Esophagus muscularis mucosa (tissue), 4 donors: ENCODE results near the gene USP6.

Experiments used
- CTCF ChIP-seq, 3 experiments: fragments of 200-600 bp in 2 of 3; fragments of 450-650 bp in 1 of 3; sonication (generic) in 2 of 3; IDR thresholded peaks; one replicate each; pipeline ENCODE4 v1.5.1; 2017 to 2019; ENCODE audit warnings: antibody characterized with exemption in 3 of 3, mild to moderate bottlenecking in 2 of 3, moderate library complexity in 1 of 3
- EP300 ChIP-seq: sonication (generic); formaldehyde crosslinking; IDR thresholded peaks from one replicate; pipeline ENCODE4 v1.6.1; 2017; ENCODE audit warnings: antibody characterized with exemption
- POLR2AphosphoS5 ChIP-seq, 2 donors: sonication (generic); formaldehyde crosslinking; IDR thresholded peaks; one replicate each; pipeline ENCODE4 v1.6.1; 2017; ENCODE audit warnings: antibody characterized with exemption in 2 of 2

GRCh38 chr17:5110816-5111215 is 5.0 kb upstream of the USP6 start:
- TF ChIP-seq CTCF (IDR thresholded peaks at IDR 0.05) (no peak), EP300 (no peak), POLR2AphosphoS5 (IDR thresholded peaks at IDR 0.05) (no peak)
